MM.1S (cell line): ENCODE measurements around the gene CHTF8.

Experiments
- DNase-seq: peaks from one replicate; pipeline ENCODE4 v3.0.0-alpha.2; 2015
- H2AFZ ChIP-seq: fragments of 300-600 bp; sonication (generic); 2 replicates; pipeline ENCODE4 v1.6.0; 2016; ENCODE audit warnings: antibody characterized with exemption, low read length
- H3F3A ChIP-seq: fragments of 300-600 bp; sonication (generic); 2 replicates; pipeline ENCODE4 v1.6.1; 2016; ENCODE audit warnings: mild to moderate bottlenecking, antibody characterized with exemption, low read length, moderate library complexity, mixed read lengths; ENCODE audit not compliant: insufficient read depth
- H3K27ac ChIP-seq: fragments of 300-600 bp; sonication (generic); 2 replicates; pipeline ENCODE4 v1.5.1; 2016; ENCODE audit warnings: mild to moderate bottlenecking, low read length
- H3K27me3 ChIP-seq: fragments of 300-600 bp; sonication (generic); replicated peaks from 2 replicates; pipeline ENCODE4 v1.6.0; 2016; ENCODE audit warnings: low read length; ENCODE audit not compliant: insufficient read depth
- H3K36me3 ChIP-seq: fragments of 300-600 bp; sonication (generic); replicated peaks from 2 replicates; pipeline ENCODE4 v1.6.1; 2016; ENCODE audit warnings: mild to moderate bottlenecking, low read length, mixed read lengths; ENCODE audit not compliant: insufficient read depth
- H3K4me1 ChIP-seq: fragments of 300-600 bp; sonication (generic); 2 replicates; pipeline ENCODE4 v1.6.1; 2016; ENCODE audit warnings: low read length, mixed read lengths
- H3K4me2 ChIP-seq: fragments of 300-600 bp; sonication (generic); 2 replicates; pipeline ENCODE4 v1.6.0; 2016; ENCODE audit warnings: low read depth, low read length
- H3K4me3 ChIP-seq: fragments of 300-600 bp; sonication (generic); 2 replicates; pipeline ENCODE4 v1.5.1; 2016; ENCODE audit warnings: low read length, mixed read lengths
- H3K79me2 ChIP-seq: fragments of 300-600 bp; sonication (generic); 2 replicates; pipeline ENCODE4 v1.6.1; 2016; ENCODE audit warnings: mixed run types, low read length, mixed read lengths
- H3K9ac ChIP-seq: fragments of 300-600 bp; sonication (generic); 2 replicates; pipeline ENCODE4 v1.6.1; 2016; ENCODE audit warnings: low read length, mixed read lengths
- H3K9me2 ChIP-seq: fragments of 300-600 bp; sonication (generic); replicated peaks from 2 replicates; pipeline ENCODE4 v1.6.1; 2016; ENCODE audit warnings: mild to moderate bottlenecking, low read length, mixed read lengths; ENCODE audit not compliant: insufficient read depth
- H3K9me3 ChIP-seq: fragments of 300-600 bp; sonication (generic); replicated peaks from 2 replicates; pipeline ENCODE4 v1.6.1; 2016; ENCODE audit warnings: mild to moderate bottlenecking, low read length, mixed read lengths; ENCODE audit not compliant: insufficient read depth
- H4K20me1 ChIP-seq: fragments of 300-600 bp; sonication (generic); 2 replicates; pipeline ENCODE4 v1.6.1; 2016; ENCODE audit warnings: mild to moderate bottlenecking, low read length, moderate library complexity, mixed read lengths; ENCODE audit not compliant: insufficient read depth
- EZH2 ChIP-seq: fragments of 300-600 bp; sonication (generic); optimal IDR thresholded peaks from 2 replicates; pipeline ENCODE3; 2017; ENCODE audit warnings: low read depth, mild to moderate bottlenecking, antibody characterized with exemption, low read length, mixed read lengths
- EZH2phosphoT487 ChIP-seq: fragments of 300-600 bp; sonication (generic); IDR thresholded peaks from 2 replicates; pipeline ENCODE4 v1.6.1; 2018; ENCODE audit warnings: antibody characterized with exemption, low read length
- TF ChIP-seq, protein P1 (sequence below): fragments of 300-600 bp; sonication (generic); IDR thresholded peaks from 2 replicates; pipeline ENCODE4 v1.5.1; 2016; ENCODE audit warnings: antibody characterized with exemption, low read length, mixed read lengths

Gene CHTF8

DNA sequence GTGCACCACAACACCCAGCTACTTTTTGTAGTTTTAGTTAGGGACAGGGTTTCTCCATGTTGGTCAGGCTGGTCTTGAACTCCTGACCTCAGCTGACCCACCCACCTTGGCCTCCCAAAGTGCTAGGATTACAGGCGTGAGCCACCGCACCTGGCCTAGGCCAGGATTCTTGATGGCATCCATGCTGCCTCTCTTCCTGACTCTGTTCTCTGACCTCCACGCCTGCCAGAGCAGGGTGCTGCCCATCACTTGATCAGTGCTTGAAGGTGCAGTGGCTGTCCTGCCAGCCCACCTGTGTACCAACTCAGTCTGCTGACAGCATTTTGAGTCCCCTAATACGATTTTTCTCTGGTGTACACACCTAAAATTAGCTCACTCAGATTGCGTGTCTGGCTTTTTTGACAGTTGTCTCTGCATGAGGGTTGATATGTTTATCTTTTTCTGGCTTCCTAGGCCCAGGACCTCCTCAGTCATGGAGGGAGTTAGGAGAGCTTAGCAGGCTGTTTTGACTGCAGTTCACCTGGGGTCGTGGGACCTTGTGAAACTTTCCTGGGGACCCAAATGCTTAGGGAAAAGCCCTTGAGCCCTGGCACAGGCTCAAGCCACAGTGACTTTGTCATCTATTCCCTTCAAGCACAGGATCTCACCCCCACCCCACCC lies 21.0 kb downstream of the CHTF8 start:
- TF ChIP-seq EZH2phosphoT487 (no peak), EZH2 (no peak)
- TF ChIP-seq, protein P1, sequence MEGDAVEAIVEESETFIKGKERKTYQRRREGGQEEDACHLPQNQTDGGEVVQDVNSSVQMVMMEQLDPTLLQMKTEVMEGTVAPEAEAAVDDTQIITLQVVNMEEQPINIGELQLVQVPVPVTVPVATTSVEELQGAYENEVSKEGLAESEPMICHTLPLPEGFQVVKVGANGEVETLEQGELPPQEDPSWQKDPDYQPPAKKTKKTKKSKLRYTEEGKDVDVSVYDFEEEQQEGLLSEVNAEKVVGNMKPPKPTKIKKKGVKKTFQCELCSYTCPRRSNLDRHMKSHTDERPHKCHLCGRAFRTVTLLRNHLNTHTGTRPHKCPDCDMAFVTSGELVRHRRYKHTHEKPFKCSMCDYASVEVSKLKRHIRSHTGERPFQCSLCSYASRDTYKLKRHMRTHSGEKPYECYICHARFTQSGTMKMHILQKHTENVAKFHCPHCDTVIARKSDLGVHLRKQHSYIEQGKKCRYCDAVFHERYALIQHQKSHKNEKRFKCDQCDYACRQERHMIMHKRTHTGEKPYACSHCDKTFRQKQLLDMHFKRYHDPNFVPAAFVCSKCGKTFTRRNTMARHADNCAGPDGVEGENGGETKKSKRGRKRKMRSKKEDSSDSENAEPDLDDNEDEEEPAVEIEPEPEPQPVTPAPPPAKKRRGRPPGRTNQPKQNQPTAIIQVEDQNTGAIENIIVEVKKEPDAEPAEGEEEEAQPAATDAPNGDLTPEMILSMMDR: no peak
- H3K4me3 ChIP-seq: no peak overlapping the region
- H3K9me2 ChIP-seq: no peaks in the 10 kb centered on the region
- no peak overlapping the region for H3K27ac ChIP-seq
- no peaks in the 10 kb centered on the region for H3K27me3 ChIP-seq
- H4K20me1 ChIP-seq: no peaks in the 10 kb centered on the region
- H3K4me2 ChIP-seq: no peak overlapping the region
- DNase-seq: no peak
- H3K9ac ChIP-seq: no peak overlapping the region
- H3K9me3 ChIP-seq: no peaks in the 10 kb centered on the region
- no peak overlapping the region for H2AFZ ChIP-seq
- H3F3A ChIP-seq: no peaks in the 10 kb centered on the region
- no peaks in the 10 kb centered on the region for H3K79me2 ChIP-seq
- no peaks in the 10 kb centered on the region for H3K4me1 ChIP-seq
- no peaks in the 10 kb centered on the region for H3K36me3 ChIP-seq

DNA sequence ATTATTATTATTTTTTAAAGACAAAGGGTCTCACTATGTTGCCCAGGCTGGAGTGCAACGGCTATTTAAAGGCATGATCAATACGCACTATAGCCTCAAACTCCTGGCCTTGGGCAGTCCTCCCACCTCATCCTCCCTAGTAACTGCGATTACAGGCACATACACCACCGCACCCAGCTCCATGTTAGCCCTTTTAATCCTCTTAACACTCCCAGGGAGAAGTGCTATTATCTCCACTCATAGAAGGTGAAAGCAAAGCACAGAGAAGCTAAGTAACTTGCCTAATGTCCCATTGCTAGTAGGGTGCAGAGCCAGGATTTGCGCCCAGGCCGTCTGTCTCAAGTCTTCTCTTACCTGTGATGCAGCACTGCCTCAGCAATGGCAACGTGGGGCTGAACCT lies 22.0 kb downstream of the CHTF8 start:
- Histone ChIP-seq H3K4me3 (no peak overlapping the region), H3K9ac (no peak overlapping the region), H3K36me3 (no peaks in the 10 kb centered on the region), H3K27me3 (no peaks in the 10 kb centered on the region), H2AFZ (no peak overlapping the region), H3F3A (no peaks in the 10 kb centered on the region), H3K9me2 (no peaks in the 10 kb centered on the region), H3K4me2 (no peak overlapping the region), H3K27ac (no peak overlapping the region), H3K9me3 (no peaks in the 10 kb centered on the region), H3K4me1 (no peaks in the 10 kb centered on the region), H4K20me1 (no peaks in the 10 kb centered on the region), H3K79me2 (no peaks in the 10 kb centered on the region)
- DNase-seq: no peak
- TF ChIP-seq EZH2phosphoT487: no peak
- TF ChIP-seq, protein P1: no peak
- TF ChIP-seq EZH2: no peak

DNA sequence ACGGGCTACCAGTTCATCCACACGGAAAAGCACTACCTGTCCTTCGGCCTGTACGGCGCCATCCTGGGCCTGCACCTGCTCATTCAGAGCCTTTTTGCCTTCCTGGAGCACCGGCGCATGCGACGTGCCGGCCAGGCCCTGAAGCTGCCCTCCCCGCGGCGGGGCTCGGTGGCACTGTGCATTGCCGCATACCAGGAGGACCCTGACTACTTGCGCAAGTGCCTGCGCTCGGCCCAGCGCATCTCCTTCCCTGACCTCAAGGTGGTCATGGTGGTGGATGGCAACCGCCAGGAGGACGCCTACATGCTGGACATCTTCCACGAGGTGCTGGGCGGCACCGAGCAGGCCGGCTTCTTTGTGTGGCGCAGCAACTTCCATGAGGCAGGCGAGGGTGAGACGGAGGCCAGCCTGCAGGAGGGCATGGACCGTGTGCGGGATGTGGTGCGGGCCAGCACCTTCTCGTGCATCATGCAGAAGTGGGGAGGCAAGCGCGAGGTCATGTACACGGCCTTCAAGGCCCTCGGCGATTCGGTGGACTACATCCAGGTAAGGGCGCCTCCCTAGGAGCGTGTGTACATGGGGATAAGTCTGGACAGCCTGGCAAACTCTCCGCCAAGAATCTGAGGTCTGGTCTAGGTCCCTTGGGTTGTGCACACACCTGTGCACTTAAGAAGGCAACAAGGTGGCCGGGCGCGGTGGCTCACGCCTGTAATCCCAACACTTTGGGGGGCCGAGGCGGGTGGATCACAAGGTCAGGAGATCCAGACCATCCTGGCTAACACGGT lies 22.7 kb downstream of the CHTF8 start:
- Histone ChIP-seq H3K36me3 (no peaks in the 10 kb centered on the region), H3K4me2 (no peak overlapping the region), H3F3A (no peaks in the 10 kb centered on the region), H4K20me1 (no peaks in the 10 kb centered on the region), H3K9me2 (no peaks in the 10 kb centered on the region), H3K27me3 (no peaks in the 10 kb centered on the region), H3K79me2 (no peaks in the 10 kb centered on the region), H2AFZ (no peak overlapping the region), H3K4me1 (no peaks in the 10 kb centered on the region), H3K9me3 (no peaks in the 10 kb centered on the region), H3K4me3 (no peak overlapping the region), H3K27ac (no peak overlapping the region), H3K9ac (no peak overlapping the region)
- TF ChIP-seq EZH2 (no peak), EZH2phosphoT487 (no peak)
- TF ChIP-seq, protein P1: no peak
- no peak for DNase-seq
